DOHH2 (cell line): ENCODE results near the gene MINDY2.
"Not testable (repeated sequence)": the region's sequence is repeated elsewhere in the genome, so short reads cannot be mapped to it uniquely, and the experiment has no call there.

Source experiments
- H3F3A ChIP-seq: fragments of 200-600 bp; sonication (generic), shearing (Covaris generic); 2 replicates; pipeline ENCODE4 v1.6.0; 2016; ENCODE audit warnings: antibody characterized with exemption, mild to moderate bottlenecking; ENCODE audit not compliant: control insufficient read depth, insufficient read depth
- H3K27ac ChIP-seq: fragments of 200-600 bp; sonication (generic); 2 replicates; pipeline ENCODE4 v1.5.1; 2014; ENCODE audit warnings: low read depth, mild to moderate bottlenecking, low read length, moderate library complexity
- H3K27me3 ChIP-seq: fragments of 200-600 bp; sonication (generic); 2 replicates; pipeline ENCODE4 v1.6.1; 2014; ENCODE audit warnings: mild to moderate bottlenecking, low read length, mixed read lengths; ENCODE audit not compliant: control insufficient read depth
- H3K36me3 ChIP-seq: fragments of 200-600 bp; sonication (generic); 2 replicates; pipeline ENCODE4 v1.6.1; 2014; ENCODE audit warnings: mild to moderate bottlenecking, low read length, moderate library complexity, mixed read lengths; ENCODE audit not compliant: control insufficient read depth
- H3K4me1 ChIP-seq: fragments of 200-600 bp; sonication (generic); 2 replicates; pipeline ENCODE4 v1.6.1; 2014; ENCODE audit warnings: mild to moderate bottlenecking, low read length, mixed read lengths; ENCODE audit not compliant: control insufficient read depth
- H3K4me2 ChIP-seq: fragments of 200-600 bp; sonication (generic); 2 replicates; pipeline ENCODE4 v1.6.0; 2014; ENCODE audit warnings: mild to moderate bottlenecking, low read length, moderate library complexity
- H3K4me3 ChIP-seq: fragments of 200-600 bp; sonication (generic); 2 replicates; pipeline ENCODE4 v1.5.1; 2014; ENCODE audit warnings: mild to moderate bottlenecking, low read length, mixed read lengths
- H3K79me2 ChIP-seq: fragments of 200-600 bp; sonication (generic); 2 replicates; pipeline ENCODE4 v1.6.1; 2014; ENCODE audit warnings: mild to moderate bottlenecking, low read length, mixed read lengths; ENCODE audit not compliant: control insufficient read depth
- H3K9me2 ChIP-seq: fragments of 200-600 bp; sonication (generic); replicated peaks from 2 replicates; pipeline ENCODE4 v1.6.1; 2014; ENCODE audit warnings: mild to moderate bottlenecking, low read length, mixed read lengths; ENCODE audit not compliant: control insufficient read depth
- H3K9me3 ChIP-seq: fragments of 200-600 bp; sonication (generic); 2 replicates; pipeline ENCODE4 v1.6.1; 2014; ENCODE audit warnings: antibody characterized with exemption, low read length, mixed read lengths; ENCODE audit not compliant: control insufficient read depth, insufficient read depth
- H4K20me1 ChIP-seq: fragments of 200-600 bp; sonication (generic); 2 replicates; pipeline ENCODE4 v1.6.0; 2014; ENCODE audit warnings: low read depth, mild to moderate bottlenecking, antibody characterized with exemption, low read length, moderate library complexity; ENCODE audit not compliant: control insufficient read depth, insufficient read depth
- CTCF ChIP-seq: fragments of 200-600 bp; sonication (generic); IDR thresholded peaks from one replicate; pipeline ENCODE4 v1.5.1; 2014; ENCODE audit warnings: antibody characterized with exemption, mild to moderate bottlenecking, low read depth, low read length; ENCODE audit not compliant: poor library complexity, severe bottlenecking
- EZH2phosphoT487 ChIP-seq: fragments of 200-600 bp; sonication (generic); IDR thresholded peaks from 2 replicates; pipeline ENCODE4 v1.6.1; 2017; ENCODE audit warnings: borderline replicate concordance, mild to moderate bottlenecking, antibody characterized with exemption, low read length, moderate library complexity, mixed read lengths

MINDY2 gene

DNA sequence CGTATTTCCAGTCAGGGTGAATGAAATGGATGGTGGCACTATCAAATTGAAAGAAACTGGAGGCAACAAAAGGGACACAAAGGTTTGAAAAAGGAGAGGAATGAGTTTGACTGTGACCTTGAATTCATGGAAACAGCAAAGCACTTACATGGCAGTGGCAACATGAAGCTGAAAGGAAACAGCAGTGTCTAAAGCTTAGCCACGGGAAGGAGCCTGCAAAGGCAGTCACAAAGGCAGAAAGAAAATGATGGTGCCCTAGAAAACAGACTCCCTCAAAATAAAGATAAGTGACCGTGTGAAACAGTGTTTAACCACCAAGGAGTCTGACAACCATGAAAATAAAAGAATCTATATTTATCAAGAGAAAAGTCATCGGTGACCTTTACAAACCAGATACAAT lies 111.1 kb downstream of the MINDY2 start:
- TF ChIP-seq EZH2phosphoT487 (no peak), CTCF (no peak)
- no peaks in the 10 kb centered on the region for H3K9me3 ChIP-seq
- no peaks in the 10 kb centered on the region for H3K79me2 ChIP-seq
- no peak overlapping the region for H3K27ac ChIP-seq
- H3K27me3 ChIP-seq = no peaks in the 10 kb centered on the region
- H3K4me3 ChIP-seq = no peak overlapping the region
- H3K36me3 ChIP-seq = peaks cover 93% of the 10 kb centered on the region
- 0 out of 2 replicates have a peak, but pooled peaks cover 5% of the 10 kb centered on the region for H3K4me1 ChIP-seq
- no peaks in the 10 kb centered on the region for H3K9me2 ChIP-seq
- no peaks in the 10 kb centered on the region for H4K20me1 ChIP-seq
- H3F3A ChIP-seq = no peaks in the 10 kb centered on the region
- H3K4me2 ChIP-seq = no peak overlapping the region

GRCh38 chr15:58883926-58884325 lies 112.8 kb downstream of the MINDY2 start:
- H3K27ac ChIP-seq, H3K9me2 ChIP-seq, H3K27me3 ChIP-seq, H4K20me1 ChIP-seq, H3K79me2 ChIP-seq, H3K4me2 ChIP-seq, H3K9me3 ChIP-seq, H3K4me1 ChIP-seq, H3F3A ChIP-seq, H3K4me3 ChIP-seq: not testable (repeated sequence)
- peaks cover 97% of the 10 kb centered on the region for H3K36me3 ChIP-seq

DNA sequence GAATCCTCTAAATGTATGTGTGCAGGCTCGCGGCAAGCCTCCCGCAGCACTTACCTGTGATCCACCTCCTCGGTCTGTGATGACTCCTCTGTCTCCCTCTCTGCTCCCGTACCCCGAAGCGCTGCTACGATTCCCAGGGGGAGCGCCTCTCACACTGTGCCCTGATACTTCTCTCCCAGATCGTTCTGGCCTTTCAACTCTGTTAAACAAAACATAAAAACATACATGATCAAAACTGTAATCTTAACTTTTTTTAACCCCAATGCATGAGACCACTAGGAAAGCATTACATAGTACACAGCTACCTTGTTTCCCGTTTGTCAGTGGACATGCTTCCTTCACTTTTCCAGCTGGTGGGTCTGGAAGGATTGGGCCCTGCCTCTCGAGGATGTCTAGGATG lies 115.8 kb downstream of the MINDY2 start:
- Histone ChIP-seq H3F3A (no peaks in the 10 kb centered on the region), H3K27ac (no peak overlapping the region), H4K20me1 (no peaks in the 10 kb centered on the region), H3K4me3 (no peak overlapping the region), H3K36me3 (peaks cover 96% of the 10 kb centered on the region), H3K9me3 (no peaks in the 10 kb centered on the region), H3K27me3 (no peaks in the 10 kb centered on the region), H3K9me2 (no peaks in the 10 kb centered on the region), H3K4me1 (no peaks in the 10 kb centered on the region), H3K4me2 (no peak overlapping the region), H3K79me2 (no peaks in the 10 kb centered on the region)
- no peak for TF ChIP-seq EZH2phosphoT487
- TF ChIP-seq CTCF = no peak

DNA sequence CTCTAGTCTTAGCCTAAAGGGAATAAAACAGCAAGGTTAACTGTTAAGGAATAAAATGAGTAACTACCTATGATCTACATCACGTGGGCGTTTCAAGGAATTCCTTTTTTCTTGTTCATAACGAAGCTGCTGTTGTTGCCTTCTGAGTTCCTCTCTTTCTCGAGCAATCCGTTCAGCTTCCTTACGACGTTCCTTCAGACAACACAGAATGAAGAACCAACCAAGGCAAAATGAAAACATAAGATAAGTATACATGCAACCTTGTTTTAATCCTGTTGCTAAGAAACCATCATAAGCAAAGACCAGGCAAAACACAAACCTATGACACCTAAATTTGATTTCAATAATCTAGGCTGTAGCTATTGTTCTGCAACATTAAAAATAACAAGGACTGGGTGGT lies 118.3 kb downstream of the MINDY2 start:
- Histone ChIP-seq H3K9me2 (no peaks in the 10 kb centered on the region), H3K27me3 (no peaks in the 10 kb centered on the region), H3K9me3 (no peaks in the 10 kb centered on the region), H3K79me2 (no peaks in the 10 kb centered on the region), H3K4me2 (no peak overlapping the region), H3K36me3 (peaks cover 97% of the 10 kb centered on the region), H3F3A (no peaks in the 10 kb centered on the region; the same call in 1 of the 2 replicates), H3K4me1 (no peaks in the 10 kb centered on the region), H4K20me1 (no peaks in the 10 kb centered on the region), H3K4me3 (no peak overlapping the region), H3K27ac (no peak overlapping the region)
- TF ChIP-seq EZH2phosphoT487 (no peak), CTCF (no peak)
